ENCODE data around the gene GSTT2. TPM values are rescaled to one million over a fixed set of nuclear protein-coding genes. Genes with fewer than 3 reads are reported as not detected.

Gene GSTT2
- total RNA-seq, 1 donor from 2014 or later, result 0.60 TPM

DNA sequence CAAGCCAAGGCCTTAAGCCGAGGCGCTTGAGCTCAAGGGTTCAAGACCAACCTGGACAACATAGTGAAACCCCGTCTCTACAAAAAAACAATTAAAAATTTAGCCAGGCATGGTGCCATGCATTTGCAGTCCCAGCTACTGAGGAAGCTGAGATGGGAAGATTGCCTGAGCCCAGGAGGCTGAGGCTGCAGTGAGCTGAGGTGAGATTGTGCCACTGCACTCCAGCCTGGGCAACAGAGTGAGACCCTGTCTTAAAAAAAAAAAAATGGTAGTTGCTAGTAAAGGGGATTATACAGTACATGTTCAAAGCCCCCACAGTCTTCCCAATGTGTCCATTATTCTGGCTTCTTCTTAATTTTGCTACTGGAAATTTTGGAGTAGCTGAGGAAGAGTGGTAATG lies 49.4 kb downstream of the GSTT2 start:
- no peak for DNase-seq (ENCODE audit: low spot score, unreplicated experiment)
- Mint-ChIP-seq H3K4me1 (ENCODE audit: low read depth) (peaks cover 10% of the 10 kb centered on the region), H3K4me3 (ENCODE audit: low read depth) (no peak overlapping the region), H3K27ac (no peak overlapping the region), H3K9me3 (ENCODE audit: low read depth) (peaks cover 2% of the 10 kb centered on the region), H3K27me3 (no peaks in the 10 kb centered on the region), H3K36me3 (ENCODE audit: insufficient read depth) (peaks cover 4% of the 10 kb centered on the region)
- TF ChIP-seq, protein P1, sequence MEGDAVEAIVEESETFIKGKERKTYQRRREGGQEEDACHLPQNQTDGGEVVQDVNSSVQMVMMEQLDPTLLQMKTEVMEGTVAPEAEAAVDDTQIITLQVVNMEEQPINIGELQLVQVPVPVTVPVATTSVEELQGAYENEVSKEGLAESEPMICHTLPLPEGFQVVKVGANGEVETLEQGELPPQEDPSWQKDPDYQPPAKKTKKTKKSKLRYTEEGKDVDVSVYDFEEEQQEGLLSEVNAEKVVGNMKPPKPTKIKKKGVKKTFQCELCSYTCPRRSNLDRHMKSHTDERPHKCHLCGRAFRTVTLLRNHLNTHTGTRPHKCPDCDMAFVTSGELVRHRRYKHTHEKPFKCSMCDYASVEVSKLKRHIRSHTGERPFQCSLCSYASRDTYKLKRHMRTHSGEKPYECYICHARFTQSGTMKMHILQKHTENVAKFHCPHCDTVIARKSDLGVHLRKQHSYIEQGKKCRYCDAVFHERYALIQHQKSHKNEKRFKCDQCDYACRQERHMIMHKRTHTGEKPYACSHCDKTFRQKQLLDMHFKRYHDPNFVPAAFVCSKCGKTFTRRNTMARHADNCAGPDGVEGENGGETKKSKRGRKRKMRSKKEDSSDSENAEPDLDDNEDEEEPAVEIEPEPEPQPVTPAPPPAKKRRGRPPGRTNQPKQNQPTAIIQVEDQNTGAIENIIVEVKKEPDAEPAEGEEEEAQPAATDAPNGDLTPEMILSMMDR (IDR thresholded peaks at IDR 0.05; ENCODE audit: unreplicated experiment), result no peak

GRCh38 chr22:24030186-24030702 lies 50.3 kb downstream of the GSTT2 start:
- H3K27me3 Mint-ChIP-seq, result no peaks in the 10 kb centered on the region
- H3K9me3 Mint-ChIP-seq (ENCODE audit: low read depth), result no peaks in the 10 kb centered on the region
- H3K4me1 Mint-ChIP-seq (ENCODE audit: low read depth), result peaks cover 8% of the 10 kb centered on the region
- H3K27ac Mint-ChIP-seq, result no peak overlapping the region
- TF ChIP-seq, protein P1 (IDR thresholded peaks at IDR 0.05; ENCODE audit: unreplicated experiment), result no peak
- H3K36me3 Mint-ChIP-seq (ENCODE audit: insufficient read depth), result peaks cover 2% of the 10 kb centered on the region
- no peak for DNase-seq (ENCODE audit: low spot score, unreplicated experiment)
- no peak overlapping the region for H3K4me3 Mint-ChIP-seq (ENCODE audit: low read depth)

Other genes with a start within 250 kb of the GSTT2 start
- 8.9 and 9.8 TPM in 2 replicates for gene ZNF70, start 229.0 kb upstream of the GSTT2 start, total RNA-seq
- gene VPREB3, start 225.7 kb upstream of the GSTT2 start, total RNA-seq, result not detected in 2 replicates
- gene C22orf15, start 217.1 kb upstream of the GSTT2 start, total RNA-seq, result not detected in 2 replicates
- 39.5 and 42.3 TPM in 2 replicates for gene CHCHD10, start 212.2 kb upstream of the GSTT2 start, total RNA-seq
- 41.6 and 50.2 TPM in 2 replicates for gene MMP11, start 207.3 kb upstream of the GSTT2 start, total RNA-seq
- 185 and 195 TPM in 2 replicates for gene SMARCB1, start 193.2 kb upstream of the GSTT2 start, total RNA-seq
- 1.5 and 2.8 TPM in 2 replicates for gene DERL3, start 141.1 kb upstream of the GSTT2 start, total RNA-seq
- 39.7 and 40.1 TPM in 2 replicates for gene SLC2A11, start 122.3 kb upstream of the GSTT2 start, total RNA-seq
- 562 and 580 TPM in 2 replicates for gene MIF, start 85.8 kb upstream of the GSTT2 start, total RNA-seq
- 4.8 and 5.4 TPM in 2 replicates for gene GSTT2B, start 18.9 kb upstream of the GSTT2 start, total RNA-seq
- gene DDTL, start 13.2 kb upstream of the GSTT2 start, total RNA-seq, result not detected in 2 replicates
- gene DDT, start 5.7 kb upstream of the GSTT2 start, total RNA-seq, result 93.3 and 102 TPM in 2 replicates
- not detected in 2 replicates for gene GSTT4, start 25.3 kb downstream of the GSTT2 start, total RNA-seq
- gene CABIN1, start 31.2 kb downstream of the GSTT2 start, total RNA-seq, result 91.4 and 102 TPM in 2 replicates
- gene SUSD2, start 201.4 kb downstream of the GSTT2 start, total RNA-seq, result 0.75 and 0.79 TPM in 2 replicates